HG03196 (cell line): ENCODE measurements around the gene PTPRN2.
"Not testable (repeated sequence)": the region's sequence is repeated elsewhere in the genome, so short reads cannot be mapped to it uniquely, and the experiment has no call there.

Experiments
- ATAC-seq: cut with Tn5 transposase; IDR thresholded peaks from one replicate; pipeline ENCODE4 v1.9.1; 2021; ENCODE audit not compliant: unreplicated experiment

PTPRN2 gene

GRCh38 chr7:157903710-157904109 is 683.9 kb downstream of the PTPRN2 start:
- no peak for ATAC-seq

DNA sequence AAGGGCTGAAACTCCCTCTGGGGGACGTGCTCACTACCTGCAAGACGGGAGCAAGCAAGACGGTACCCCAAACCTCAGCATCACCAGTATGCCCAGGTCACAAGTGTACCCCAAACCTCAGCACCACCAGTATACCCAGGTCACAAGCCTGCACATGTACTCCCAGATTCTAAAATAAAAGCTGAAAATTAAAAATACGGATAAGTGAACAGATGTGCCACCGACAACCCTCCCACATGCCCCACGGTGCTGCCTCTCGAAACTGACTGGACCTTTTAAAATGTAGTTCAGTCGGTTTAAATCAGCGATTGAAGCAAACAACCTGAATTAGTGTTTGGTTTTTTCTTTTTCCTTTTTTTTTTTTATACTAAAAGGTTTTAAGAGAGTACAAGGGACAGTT is 684.3 kb downstream of the PTPRN2 start:
- ATAC-seq: no peak

- not testable (repeated sequence) for ATAC-seq
Measured at GRCh38 chr7:157901816-157902610, 685.6 kb downstream of the PTPRN2 start.

DNA sequence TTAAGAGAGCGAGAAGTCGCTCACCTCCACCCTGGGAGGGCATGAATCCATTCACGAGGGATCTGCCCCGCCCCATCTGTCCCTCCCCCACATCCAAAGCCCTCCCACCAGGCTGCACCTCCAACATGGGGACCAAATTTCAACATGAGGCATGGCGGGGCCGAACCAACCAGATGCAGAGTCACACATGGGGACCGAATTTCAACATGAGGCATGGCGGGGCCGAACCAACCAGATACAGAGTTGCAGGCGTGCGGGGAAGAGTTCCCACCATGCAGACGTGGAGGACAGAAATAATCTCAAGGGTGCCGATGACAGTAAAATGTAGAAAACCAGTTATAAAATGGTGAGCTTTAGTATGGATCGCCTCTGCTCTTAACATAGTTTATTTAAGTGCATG is 686.5 kb downstream of the PTPRN2 start:
- ATAC-seq: no peak

DNA sequence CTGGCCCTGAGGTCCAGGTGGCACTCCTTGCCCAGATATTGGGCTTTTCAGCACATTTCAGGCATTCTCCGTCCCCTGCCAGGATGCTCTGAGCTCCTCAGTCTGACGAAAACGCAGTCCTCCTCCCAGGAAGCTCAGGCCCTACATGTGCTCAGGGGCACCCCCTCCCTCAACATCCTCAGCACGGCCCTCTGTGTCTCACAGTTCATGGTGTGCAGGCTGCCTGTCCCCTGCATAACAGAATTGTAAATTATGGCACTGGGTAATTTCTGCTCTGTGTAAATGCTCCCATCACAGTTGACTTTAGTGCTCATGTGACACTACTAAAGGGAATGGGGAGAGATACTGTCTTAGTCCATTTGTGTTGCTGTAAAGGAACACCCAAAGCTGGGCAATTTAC is 687.1 kb downstream of the PTPRN2 start:
- no peak for ATAC-seq

GRCh38 chr7:157900011-157900410 is 687.6 kb downstream of the PTPRN2 start:
- ATAC-seq: no peak

DNA sequence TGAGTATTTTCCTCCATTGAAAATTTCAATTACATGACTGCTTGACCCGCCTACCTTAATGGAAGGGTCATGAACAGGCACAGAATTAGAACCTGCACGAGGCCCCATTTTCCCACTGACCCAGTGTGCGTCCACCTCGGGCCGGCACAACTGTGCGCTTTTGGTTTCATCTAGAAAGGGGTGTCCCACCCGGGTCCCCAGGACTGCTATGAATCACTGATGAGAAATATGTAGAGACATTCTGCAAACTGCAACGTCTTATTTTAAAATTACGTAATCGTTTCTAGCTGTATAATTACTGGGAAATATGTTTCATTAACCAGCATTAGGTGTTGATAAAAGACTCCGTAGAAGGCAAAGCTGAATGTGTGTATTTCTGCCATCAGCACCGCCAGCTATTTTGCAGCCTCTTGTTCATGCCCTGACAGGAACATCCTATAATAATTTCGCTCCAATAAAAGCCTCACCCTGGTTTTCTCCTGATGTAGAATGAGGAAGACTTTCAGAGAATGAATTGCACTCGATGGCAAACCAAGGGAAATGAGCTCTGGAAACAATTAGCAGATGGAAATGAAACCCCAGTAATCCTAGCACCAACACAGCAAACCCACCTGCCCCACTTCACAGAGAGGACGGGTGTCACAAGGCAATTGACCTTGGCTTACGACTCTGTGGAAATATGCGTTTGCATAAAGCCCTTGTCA is 688.7 kb downstream of the PTPRN2 start:
- no peak for ATAC-seq

DNA sequence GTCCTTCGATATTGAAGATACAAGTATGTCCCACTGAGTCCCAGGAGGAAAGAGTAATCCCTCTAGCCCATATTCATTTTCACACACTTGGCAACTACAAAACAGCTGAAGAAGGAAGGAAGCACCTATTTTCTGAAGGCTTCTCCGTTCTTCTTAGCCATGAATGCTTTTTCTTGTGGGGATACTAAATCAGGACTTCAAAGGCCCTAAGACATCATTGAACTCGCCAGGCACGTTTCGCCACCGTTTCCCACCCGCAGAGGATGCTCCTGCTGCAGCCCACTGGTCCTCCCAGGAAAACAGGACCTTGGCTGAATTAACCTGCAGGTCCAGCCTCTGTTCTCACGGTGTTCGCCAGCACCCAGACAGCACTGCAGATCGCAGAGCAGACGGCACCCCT is 689.4 kb downstream of the PTPRN2 start:
- ATAC-seq: no peak

DNA sequence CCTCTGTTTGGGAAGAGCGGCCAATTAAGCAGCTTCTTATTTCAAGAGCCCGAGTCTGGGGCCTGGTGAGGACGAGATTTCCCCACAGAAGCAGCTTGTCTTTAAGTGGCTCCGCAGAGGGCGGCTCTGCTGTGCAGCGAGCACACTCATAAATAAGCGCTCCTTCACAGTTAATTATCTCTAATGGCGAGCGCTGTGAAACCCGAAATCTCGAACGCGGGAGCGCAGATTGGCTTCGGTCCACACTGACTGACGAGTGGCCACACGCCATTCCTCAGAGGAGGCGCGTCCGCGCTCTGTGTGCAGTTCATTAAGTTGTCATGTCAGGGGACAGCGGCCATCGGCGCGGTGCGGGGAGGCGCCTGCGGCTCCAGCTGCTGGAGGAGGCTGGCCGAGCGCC is 689.9 kb downstream of the PTPRN2 start:
- ATAC-seq: no peak

DNA sequence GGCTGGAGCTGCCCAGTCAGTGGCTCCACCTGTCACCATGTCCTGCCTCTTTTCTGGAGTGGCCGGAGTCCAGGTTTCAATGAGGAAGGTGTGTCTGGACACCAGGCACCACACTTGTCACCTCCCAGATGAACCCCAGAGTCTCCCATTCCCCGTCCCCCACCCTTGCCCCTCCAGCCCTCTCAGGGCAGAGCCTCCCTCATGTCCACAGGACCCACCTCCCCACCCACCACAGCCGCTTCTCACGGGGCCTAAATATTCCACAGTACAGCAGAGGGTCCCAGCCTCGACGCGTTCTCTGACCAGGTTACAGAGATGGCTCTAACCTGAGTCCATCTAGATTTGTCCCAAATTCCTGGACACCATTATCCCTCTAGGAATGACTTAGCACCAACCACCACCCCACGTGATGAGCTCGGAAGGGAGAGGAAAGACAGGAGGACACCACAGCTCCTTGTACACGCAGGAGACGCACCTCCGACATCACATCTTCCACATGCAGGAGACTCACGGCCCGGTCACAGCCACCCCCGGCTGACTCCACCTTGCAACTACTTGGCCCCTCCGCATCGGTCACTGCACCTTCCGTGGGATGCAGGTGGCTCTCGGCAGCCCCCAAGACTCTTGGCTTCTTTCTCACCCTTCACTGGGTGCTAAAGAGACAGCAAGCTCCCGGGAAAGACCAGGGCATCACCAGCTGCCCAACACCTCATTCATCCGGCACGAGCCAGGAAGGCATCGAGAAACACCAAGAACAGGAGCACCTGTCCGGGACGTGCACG is 690.7 kb downstream of the PTPRN2 start:
- no peak for ATAC-seq

DNA sequence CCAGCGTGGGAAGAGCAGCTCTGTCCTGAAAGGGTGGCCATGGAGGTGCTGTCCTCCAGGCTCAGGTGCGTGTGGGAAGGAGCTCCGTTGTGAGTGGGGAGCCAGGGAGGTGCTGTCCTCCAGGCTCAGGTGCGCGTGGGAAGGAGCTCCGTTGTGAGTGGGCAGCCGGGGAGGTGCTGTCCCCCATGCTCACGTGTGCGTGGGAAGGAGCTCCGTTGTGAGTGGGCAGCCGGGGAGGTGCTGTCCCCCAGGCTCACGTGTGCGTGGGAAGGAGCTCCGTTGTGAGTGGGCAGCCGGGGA is 691.3 kb downstream of the PTPRN2 start:
- ATAC-seq: not testable (repeated sequence)

GRCh38 chr7:157895520-157896375 is 691.9 kb downstream of the PTPRN2 start:
- ATAC-seq: no peak

GRCh38 chr7:157895098-157895497 is 692.5 kb downstream of the PTPRN2 start:
- not testable (repeated sequence) for ATAC-seq

DNA sequence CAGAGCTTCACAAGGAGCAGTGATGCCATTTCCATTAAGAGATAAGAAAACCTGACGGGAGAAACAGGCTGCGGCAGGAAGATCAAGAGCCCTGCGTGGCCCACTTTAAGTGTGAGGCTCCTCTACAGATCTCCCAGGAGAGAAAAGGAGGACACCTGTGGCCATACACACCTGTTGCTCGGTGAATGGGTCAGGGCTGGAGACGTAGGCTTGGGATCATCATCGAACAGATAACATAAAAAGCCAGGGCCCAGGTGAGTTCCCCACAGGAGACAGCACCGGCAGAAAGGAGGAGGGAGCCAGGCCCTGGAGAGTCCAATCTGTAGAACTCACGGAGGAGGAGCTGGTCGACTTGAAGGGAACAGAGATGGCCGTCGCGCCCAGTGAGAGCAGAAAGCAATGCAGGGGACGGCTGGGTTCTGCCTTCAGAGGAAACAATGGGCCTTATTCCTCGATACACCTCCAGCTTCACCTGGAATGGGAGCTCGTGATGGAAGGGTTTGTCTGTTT is 694.0 kb downstream of the PTPRN2 start:
- ATAC-seq: no peak

DNA sequence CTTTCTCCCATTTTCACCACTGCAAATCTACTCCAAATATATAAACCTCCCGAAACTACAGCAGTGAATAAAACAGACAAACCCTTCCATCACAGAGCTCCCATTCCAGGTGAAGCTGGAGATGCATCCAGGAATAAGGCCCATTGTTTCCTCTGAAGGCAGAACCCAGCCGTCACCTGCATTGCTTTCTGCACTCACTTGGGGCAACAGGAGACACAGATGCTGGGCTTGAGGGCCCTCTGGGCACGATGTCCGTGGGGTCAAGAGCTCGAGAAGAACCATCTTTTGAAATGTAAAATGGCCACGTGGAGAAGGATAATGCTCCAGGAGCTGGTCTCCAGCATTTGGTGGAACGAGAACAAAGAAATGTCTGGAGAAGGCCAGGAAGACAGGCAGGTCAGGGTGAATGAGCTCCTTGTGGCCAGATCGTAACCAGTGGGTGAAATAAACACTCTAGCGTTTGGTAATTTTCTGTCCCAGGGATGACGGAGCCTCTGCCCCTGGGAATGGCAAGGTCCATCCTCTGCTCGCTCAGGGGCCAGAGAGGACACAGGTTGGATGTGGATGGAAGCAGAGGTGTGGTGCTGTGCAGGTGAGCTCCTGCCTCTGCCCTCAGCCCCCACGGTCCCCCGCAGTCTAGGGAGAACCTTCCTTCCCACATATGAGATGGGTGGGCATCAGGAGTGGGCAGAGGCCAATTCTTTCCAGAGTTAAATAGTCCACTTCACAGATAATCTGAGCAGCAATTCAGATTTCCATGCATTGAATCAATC is 694.7 kb downstream of the PTPRN2 start:
- no peak for ATAC-seq

DNA sequence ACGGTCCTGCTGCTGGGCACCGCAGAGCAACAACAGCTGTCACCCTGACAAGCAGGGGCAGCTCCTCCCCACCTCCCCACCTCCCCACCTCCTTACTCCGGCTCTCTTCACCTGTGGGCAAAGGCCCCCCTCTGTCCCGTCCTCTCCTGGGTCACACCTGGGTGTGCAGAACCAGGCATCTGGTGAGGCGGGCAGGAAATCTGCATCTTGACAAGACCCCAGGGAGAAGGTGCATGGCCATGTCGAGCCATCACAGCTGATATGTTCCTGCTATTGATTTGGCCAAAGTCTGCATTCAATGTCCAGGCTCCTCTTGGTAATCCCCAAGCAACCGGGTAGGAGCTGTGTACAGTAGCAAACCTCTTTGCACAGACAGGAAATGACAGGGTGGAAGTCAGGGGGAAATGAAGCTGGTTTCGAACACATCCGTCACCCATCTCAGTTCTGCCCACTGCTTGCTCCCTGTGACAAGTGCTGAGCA is 696.7 kb downstream of the PTPRN2 start:
- no peak for ATAC-seq

DNA sequence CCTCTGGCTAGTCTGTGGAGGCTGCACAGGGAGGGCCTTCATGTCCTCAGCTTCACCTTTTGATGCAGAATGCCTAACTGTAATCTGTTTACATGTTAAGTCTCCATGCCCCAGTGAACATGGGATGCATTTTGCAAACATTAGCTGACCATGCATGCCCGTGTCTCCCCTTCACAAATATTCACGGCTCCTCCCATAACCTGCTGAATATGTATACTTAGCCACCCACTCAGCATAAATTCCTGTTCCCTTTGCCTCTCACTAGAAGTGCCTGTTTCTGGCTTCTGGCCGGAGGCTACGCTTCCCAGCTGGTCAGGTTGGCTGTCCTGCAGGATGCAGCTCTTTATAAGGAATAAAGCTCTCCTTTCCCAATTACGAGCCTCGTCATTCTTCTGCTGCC is 698.1 kb downstream of the PTPRN2 start:
- ATAC-seq: no peak

DNA sequence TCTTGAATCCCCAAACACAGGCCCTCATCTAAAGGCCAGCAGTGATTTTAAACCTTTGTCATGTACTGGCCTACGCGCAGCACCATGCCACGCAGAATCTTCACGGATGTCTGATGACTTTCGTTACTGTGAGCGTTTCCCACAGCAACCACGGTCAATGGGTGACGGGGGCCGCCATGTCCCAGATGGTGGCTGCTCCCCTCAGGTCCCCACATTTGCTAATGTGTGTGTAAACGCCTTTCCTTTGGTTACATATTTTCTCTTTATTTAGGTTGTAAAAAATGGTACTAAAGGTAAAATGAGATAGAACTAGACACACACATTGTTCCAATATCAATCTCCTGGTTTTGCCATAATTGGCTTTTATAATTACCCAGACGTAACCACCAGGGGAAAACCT is 699.0 kb downstream of the PTPRN2 start:
- no peak for ATAC-seq

DNA sequence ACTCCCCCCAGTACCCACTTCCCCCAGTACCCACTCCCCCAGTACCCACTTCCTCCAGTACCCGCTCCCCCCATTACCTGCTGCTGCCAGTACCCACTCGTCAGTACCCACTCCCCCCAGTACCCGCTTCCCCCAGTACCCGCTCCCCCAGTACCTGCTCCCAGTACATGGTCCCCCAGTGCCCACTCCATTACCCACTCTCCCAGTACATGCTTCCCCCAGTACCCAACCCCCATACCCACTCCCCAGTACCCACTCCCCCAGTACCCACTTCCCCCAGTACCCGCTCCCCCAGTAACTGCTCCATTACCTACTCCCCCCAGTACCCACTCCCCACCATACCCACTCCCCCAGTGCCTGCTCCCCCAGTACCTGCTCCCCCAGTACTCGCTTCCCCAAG is 700.2 kb downstream of the PTPRN2 start:
- ATAC-seq: no peak

GRCh38 chr7:157886711-157887110 is 700.9 kb downstream of the PTPRN2 start:
- no peak for ATAC-seq
